Urothelium cell line (cell line): ENCODE measurements around the gene TSNAXIP1.
"Not testable (repeated sequence)": the region's sequence is repeated elsewhere in the genome, so short reads cannot be mapped to it uniquely, and the experiment has no call there.

Source experiments
- DNase-seq: peaks from one replicate; pipeline ENCODE4 v3.0.0; 2011; ENCODE audit warnings: low spot score, mixed read lengths
- FAIRE-seq: peaks from 2 replicates; lab custom pipeline; 2011; peaks lifted over from hg19 to GRCh38; lab: Jason Lieb, UNC

Gene TSNAXIP1

DNA sequence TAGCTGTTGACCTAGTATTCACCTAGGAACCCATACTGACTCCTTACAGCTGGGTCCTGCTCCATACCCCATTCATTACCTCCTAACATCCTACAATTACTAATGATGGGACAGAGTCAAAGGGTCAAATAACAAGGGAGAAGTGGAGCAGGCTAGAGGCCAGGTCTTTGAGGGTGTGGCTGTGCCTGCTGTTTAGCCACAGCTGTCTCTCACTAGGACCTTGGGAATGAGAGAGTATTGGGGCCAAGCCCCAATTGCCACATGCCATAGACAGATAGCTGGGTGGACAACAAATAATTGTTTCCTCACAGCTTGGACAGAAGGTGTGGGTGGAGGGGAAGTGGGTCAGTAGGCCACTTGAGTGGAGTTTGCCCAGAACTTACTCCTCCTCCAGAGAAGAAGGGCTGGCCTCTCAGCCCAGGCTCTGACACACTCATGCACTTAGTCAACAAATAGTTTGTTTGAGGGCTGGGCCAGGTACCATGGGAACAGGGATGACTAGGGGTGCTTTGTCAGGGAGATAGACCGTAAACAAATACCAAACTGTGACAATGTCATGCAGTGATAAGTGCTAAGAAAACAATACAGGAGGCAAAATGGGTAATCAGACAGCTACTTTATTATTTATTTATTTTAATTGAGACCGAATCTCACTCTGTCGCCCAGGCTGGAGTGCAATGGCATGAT, 51.0 kb downstream of the TSNAXIP1 start:
- DNase-seq: peak; percentile 40
- FAIRE-seq: no peak

DNA sequence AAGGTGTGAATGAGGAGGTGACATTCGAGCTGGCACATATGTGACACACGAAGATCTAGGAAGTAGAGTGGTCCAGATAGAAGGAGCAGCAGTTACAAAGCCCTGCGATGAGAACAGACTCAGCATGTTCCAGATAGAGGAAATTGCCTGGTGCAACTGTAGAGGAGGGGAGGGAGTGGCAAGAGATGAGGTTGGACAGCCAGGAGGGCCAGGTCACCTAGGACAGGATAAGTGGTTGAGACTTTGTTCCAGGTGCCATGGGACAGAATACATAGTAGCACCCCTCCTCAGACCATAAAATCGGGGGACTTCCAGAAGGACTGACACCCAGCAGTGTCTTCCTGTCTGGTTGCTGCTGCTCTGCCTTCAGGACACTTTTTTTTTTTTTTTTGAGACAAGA, 51.8 kb downstream of the TSNAXIP1 start:
- DNase-seq: no peak
- no peak for FAIRE-seq

DNA sequence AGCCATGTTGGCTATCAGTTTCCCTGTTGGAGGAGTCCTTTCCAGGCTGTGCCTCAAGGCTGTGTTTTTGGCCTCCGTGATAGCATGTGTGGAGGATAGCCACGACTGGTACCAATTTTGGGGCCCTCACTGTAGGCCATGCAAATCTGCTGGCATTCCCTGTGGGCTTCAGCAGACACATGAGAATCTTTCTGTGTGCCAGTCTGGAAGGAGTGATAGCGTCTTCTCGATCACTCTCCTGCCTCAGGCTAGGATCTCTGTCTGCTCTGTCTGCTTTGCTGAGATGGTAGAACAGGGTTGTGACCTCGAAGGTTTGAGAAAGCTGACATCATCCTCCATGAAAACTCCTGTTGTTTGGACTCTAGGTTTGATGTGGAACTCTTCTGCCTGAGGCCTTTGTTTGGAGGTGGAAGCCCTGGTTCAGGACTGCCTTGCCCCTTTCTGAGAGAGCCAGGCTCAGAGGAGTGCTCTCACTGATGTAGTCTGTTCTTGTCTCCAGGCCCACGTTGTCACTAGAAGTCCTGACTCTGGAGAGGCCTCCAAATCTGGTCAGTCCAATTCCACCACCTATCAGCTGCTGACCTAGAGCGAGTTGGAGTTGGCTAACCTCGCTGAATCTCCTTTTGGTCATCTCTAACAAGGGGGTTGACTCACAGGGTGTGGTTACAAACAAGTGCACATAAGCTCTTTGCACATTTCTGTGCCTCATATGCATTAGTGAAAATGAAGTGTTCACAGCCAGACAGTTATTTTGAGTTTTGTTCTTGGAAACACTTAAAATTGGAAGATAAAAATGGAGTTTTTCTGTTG, 54.1 kb downstream of the TSNAXIP1 start:
- FAIRE-seq: no peak

DNA sequence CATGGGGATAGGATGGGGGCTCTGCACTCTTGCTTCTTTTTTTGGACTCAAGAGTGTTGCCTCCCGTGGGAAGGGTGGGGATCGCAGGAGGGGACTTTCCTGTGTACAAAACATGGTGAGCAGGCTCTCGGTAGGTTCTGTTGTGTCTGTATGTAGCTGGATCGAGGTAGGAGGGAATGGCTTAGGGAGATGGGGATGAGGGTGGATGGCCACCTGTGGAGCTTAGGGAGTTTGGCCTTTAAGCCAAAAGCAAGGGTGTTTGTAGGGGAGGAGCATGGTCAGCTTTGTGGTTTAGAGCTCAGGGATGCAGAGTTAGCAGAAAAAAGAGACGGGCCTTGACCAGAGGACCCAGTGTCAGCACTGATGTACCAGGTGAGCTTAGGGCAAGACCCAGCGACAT, 55.2 kb downstream of the TSNAXIP1 start:
- FAIRE-seq: no peak

More for the DNA sequence above, 54.1 kb downstream of the TSNAXIP1 start:
- DNase-seq: no peak

DNA sequence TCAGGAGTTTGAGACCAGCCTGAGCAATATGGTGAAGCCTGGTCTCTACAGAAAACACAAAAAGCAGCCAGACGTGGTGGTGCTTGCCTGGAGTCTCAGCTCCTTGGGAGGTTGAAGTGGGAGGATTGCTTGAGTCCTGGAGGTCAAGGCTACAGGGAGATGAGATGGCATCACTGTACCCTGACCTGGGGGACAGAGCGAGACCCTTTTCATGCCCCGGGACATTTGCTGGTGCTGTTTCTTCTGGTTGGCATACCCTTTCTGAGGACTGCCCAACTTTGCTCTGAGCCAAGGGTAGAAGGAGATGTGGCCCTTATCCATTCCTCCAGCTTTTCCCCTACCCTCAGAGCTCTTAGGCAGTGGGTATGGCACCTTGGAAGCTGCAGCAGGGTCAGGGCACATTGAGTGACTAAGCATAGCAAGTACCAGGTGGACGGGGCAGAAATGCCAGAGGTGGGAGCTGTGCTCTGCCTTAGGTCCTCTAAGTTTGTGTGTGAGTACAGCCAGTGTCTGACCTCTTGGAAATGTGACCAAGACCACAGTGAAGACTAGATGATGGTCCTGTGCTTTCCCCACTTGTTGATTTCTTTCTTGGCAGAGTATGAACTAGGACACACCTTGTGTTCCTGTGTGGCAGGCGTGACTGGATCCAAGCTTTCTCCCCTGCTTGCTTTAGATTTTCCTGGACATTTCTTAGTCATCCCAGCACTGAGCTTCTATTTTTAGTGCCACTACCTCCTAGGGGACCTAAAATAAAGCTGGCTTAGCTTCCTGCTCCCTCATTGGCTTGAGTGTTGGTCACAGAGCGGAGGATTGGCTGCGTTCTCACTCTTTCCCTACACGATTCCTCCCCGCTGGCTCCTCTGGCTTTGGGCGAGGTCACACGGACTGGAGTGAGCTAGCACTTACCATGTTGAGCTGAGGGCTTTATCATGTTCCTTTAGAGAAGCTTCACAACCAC, 56.2 kb downstream of the TSNAXIP1 start:
- no peak for FAIRE-seq
- DNase-seq: no peak

More for the DNA sequence above, 55.2 kb downstream of the TSNAXIP1 start:
- no peak for DNase-seq

DNA sequence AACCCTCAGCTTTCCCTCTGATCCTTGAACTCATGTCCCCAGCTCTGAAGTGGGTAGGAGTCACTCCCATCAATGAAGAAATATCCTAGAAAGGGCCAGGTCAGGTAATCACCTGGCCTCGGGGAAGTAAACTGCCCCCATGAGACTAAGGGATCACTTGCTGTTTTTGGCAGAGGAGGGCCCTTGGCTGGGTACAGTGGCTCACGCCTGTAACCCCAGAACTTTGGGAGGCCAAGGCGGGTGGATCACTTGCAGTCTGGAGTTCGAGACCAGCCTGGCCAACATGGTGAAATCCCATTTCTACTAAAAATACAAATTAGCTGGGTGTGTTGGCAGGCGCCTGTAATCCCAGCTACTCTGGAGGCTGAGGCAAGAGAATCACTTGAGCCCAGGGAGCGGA, 57.4 kb downstream of the TSNAXIP1 start:
- not testable (repeated sequence) for DNase-seq, FAIRE-seq

DNA sequence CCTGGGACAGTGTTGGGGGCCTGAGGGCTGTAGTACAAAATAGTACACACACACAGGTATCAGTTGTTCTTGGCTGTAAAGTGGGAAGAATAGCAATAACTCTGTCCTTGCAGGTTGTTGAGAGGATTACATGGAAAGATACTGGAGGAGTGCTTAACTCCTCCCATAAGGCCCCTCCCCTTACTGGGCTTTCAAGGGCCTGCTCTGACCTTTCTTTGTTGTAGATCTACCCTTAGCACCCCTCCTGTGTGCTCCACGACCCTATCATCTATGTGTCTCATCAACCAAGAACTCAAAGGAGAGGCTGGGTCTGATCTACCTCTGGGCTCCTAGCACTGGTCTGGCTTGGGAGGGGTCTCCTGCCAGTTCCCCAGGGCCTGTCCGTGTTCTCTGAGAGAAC, 57.9 kb downstream of the TSNAXIP1 start:
- FAIRE-seq (no peak), DNase-seq (no peak)

DNA sequence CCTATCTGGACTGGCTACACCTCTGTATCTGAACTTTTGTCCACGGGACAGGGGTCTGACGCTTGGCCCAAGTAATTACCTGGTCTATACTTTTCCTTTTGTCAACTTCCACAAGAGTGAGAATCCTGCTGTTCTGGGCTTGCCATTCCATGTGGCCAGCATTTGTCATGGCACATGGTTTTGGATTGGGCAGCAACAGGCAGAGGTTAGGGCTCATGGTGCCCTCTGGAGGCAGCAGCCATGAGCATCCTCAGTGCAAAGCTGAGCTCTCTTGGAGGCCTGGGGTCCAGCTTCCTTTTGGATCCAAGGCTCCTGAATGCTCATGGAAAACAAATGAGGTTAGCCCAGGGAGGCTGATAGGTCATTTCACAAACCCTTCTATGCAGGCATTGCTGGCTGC, 58.6 kb downstream of the TSNAXIP1 start:
- DNase-seq (peak; percentile 41), FAIRE-seq (no peak)

DNA sequence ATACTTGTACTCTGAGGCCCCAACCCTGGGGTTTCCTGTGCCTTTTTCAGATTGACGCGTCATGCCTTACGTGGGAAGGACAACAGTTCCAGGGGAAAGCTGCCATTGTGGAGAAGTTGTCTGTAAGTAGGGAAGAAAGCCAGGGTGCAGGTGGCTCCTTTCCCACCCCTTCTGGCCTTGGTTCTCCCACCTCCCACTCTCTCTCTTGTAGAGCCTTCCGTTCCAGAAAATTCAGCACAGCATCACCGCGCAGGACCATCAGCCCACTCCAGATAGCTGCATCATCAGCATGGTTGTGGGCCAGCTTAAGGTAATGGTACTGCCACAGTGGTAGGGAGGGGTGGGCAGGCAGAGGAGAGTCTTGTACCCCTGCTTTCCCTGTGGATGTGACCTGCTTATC, 61.6 kb downstream of the TSNAXIP1 start:
- no peak for FAIRE-seq

DNA sequence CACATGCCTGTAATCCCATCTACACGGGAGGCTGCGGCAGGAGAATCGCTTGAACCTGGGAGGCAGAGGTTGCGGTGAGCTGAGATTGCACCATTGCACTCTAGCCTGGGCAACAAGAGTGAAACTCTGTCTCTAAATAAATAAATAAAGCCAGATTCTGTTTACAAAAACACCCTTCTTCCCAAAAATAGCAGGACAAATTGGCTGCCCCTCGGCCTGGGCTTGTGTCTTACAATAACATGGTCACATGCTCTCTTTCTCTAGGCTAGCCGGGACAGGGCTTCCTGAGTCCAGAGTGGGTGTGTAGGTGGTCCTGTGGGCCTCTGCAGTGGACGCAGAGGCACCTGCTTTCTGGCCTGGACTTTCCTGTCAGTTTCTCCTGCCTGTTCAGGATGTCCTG, 63.0 kb downstream of the TSNAXIP1 start:
- DNase-seq: no peak
- FAIRE-seq: no peak

More for the DNA sequence above, 61.6 kb downstream of the TSNAXIP1 start:
- DNase-seq: no peak

DNA sequence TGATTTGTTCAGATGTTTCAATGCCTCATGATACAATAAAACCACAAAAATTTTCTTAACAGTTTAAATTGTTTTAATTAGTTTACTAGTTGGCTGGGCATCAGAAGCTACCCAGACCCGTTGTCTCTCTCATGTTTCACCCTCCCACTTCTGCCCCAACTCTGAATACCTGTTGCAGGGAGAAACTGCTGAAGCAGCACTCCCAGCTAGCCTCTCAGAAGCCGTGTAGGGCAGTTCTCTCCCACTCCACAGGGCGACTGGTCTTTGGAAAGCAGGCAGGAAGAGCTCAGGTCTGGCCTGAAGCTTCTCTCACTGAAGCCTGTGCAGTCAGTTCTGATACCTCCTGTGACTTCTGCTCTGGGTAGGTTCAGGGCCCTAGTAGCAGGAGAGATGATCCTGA, 64.6 kb downstream of the TSNAXIP1 start:
- DNase-seq: no peak
- no peak for FAIRE-seq

DNA sequence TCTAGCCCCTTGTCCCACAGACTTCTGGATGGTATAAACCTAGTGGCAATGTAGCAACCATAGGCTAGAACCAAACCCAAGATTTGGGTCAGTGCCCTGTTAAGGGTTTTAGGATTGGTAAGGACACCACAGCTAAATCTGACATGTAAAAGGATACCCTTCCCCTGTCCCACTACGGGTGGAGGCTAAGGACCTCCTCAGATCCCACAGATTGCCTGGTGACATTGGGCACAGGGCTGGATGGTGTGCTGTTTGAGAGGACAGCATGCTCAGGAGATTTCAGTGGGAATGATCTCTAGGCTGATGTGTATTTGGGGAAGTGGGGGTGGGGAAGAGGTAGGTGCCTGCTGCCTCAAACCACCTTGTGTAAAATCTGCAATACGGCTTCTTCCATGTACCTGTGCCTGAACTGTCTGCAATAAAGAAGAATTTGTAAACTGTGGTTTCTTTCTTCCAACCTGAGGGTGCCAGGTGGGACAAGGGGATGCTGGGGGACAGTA, 65.5 kb downstream of the TSNAXIP1 start:
- DNase-seq (no peak), FAIRE-seq (no peak)

DNA sequence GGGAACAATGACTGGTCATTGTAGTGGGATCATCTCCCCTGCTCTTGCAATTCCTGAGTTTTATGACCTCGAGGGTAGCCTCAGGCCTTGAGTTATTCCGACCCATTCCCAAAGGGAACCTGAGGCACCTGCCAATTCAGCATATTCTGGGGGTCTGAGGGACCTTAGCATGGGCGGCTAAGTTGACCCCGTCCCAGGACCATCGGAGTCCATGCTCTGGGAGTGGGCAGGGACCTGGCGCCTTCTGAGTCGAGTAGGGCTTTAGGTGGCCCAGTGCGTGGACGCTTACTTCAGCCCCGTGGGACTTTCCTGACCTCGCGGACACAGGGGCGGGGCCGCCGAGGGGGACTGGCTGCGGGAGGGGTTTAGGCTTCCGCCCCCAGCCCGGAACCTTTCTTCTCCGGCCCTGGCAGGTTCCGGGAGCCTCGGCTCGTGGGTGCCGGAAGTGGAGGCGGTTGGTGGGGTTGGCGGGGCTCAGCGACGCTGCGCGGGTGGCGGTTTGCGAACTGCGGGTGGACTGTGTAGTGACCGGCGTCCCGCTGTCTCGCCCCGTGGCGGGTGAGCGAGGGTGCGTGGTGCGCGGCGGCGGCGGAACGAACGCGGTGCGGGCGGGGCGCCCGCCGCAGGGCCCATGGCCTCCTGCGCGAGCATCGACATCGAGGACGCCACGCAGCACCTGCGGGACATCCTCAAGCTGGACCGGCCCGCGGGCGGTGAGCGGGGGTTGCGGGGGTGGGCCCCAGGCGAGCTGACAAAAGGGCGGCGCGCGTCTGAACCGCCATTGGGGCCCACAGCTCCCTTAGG, 66.1 kb downstream of the TSNAXIP1 start, which contains the start of gene EDC4:
TSS of gene EDC4 (plus strand) at position 422 of the 804 bp plus-strand sequence. CDS start at position 632, 210 bp downstream.
- peak; percentile 70 for FAIRE-seq

DNA sequence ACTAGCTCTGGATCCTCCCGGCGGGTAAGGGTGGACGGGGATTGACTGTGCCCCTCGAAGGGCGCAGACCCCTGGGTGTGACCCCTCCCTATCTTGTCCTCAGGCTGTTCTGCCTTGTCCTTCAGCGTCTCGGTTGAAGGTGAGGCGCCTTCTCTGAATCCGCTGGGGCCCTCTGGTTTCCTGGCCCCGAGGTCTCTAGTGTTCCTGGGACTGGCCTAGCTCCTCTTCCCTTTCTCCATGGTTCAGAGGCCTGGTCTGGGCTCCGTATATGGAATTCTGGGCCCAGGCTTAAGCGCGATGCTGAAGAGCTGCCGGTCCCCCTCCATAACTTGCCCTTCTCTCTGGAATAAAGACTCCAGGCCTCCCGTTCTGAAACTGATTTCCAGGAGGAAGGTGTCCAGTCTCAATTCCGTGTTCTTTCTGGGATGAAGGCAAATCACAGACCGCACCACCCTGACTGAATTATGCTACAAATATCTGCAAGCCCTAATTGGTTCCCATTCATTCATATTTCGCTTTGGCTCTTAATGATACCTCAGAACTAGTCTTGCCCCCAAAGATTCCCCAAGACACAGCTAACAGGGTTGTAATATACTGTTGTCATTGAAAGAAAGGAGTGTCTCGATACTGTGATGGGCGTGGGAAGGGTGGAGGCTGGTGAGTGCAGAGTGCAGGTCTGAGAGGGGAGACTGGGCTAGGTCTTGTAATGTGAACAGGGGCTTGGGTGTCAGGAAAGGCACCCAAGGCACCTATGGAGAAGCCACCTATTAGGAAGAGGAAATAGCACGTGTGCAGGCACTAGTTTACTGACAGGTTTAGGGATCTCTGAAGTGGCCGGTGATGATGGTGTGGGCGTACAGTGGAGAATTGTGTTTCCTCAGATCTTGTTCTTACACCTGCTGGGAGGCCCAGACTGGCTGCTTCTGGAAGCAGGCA, 67.0 kb downstream of the TSNAXIP1 start:
- FAIRE-seq (no peak), DNase-seq (no peak)

More for the DNA sequence above, 66.1 kb downstream of the TSNAXIP1 start, which contains the start of gene EDC4:
- DNase-seq: peak; percentile 90

DNA sequence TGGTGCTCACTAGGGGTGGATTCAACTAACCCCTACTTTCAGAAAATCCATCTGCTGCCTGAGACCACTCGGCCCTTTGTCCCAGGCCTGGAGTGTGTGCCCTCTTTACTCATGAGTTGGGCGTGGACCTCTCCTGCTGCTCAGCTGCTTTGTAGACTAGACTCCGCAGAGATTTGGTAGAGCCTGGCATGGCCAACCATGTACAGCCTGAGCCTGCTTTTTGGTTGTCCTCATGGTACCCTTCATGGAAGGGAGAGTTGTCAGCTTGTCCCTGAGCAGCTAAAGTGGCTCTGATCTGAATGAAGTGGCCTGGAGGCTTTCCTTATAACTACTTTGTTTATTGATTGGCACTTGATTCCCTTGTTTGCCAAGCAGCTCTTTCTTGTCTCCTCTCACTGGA, 67.7 kb downstream of the TSNAXIP1 start:
- no peak for FAIRE-seq

DNA sequence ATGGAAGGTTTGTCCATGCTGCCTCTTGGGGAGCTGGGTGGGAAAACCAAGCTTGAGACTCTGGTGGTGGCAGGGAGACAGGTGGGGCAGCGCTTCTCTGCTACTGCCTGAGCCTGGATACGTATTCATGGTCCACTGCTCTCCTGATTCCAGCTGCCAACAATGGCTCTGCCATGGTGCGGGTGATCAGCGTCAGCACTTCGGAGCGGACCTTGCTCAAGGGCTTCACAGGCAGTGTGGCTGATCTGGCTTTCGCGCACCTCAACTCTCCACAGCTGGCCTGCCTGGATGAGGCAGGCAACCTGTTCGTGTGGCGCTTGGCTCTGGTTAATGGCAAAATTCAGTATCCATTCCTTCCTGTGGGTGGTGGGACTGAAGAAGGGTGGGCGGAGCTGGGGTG, 70.4 kb downstream of the TSNAXIP1 start:
- FAIRE-seq (no peak), DNase-seq (no peak)

More for the DNA sequence above, 67.7 kb downstream of the TSNAXIP1 start:
- no peak for DNase-seq
